Suppressor macrophage treated with lipopolysaccharide for 4 hours (primary cell): Measurements from ENCODE around the gene PCDHGA10.
A peak's percentile ranks its signal among the peaks of the same experiment; 100 is the strongest.
"Not testable (repeated sequence)": the region's sequence is repeated elsewhere in the genome, so short reads cannot be mapped to it uniquely, and the experiment has no call there.

Experiments used
- DNase-seq: peaks from one replicate; pipeline ENCODE4 v3.0.0-alpha.2; 2020

The PCDHGA10 gene

GRCh38 chr5:141427783-141428426, 15.1 kb downstream of the PCDHGA10 start:
- no peak for DNase-seq

GRCh38 chr5:141430332-141431113, 17.7 kb downstream of the PCDHGA10 start, which contains the start of gene PCDHGA12:
TSS of gene PCDHGA12 (plus strand) at chr5:141430507. CDS start at chr5:141430760, 253 bp downstream.
- DNase-seq, result peak; percentile 85

DNA sequence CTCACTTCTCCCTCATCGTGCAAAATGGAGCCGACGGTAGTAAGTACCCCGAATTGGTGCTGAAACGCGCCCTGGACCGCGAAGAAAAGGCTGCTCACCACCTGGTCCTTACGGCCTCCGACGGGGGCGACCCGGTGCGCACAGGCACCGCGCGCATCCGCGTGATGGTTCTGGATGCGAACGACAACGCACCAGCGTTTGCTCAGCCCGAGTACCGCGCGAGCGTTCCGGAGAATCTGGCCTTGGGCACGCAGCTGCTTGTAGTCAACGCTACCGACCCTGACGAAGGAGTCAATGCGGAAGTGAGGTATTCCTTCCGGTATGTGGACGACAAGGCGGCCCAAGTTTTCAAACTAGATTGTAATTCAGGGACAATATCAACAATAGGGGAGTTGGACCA, 18.5 kb downstream of the PCDHGA10 start:
- DNase-seq, result peak; percentile 29

DNA sequence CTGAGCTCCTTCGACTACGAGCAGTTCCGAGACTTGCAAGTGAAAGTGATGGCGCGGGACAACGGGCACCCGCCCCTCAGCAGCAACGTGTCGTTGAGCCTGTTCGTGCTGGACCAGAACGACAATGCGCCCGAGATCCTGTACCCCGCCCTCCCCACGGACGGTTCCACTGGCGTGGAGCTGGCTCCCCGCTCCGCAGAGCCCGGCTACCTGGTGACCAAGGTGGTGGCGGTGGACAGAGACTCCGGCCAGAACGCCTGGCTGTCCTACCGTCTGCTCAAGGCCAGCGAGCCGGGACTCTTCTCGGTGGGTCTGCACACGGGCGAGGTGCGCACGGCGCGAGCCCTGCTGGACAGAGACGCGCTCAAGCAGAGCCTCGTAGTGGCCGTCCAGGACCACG, 19.5 kb downstream of the PCDHGA10 start:
- DNase-seq, result not testable (repeated sequence)

DNA sequence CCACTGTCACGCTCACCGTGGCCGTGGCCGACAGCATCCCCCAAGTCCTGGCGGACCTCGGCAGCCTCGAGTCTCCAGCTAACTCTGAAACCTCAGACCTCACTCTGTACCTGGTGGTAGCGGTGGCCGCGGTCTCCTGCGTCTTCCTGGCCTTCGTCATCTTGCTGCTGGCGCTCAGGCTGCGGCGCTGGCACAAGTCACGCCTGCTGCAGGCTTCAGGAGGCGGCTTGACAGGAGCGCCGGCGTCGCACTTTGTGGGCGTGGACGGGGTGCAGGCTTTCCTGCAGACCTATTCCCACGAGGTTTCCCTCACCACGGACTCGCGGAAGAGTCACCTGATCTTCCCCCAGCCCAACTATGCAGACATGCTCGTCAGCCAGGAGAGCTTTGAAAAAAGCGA, 19.9 kb downstream of the PCDHGA10 start:
- DNase-seq, result not testable (repeated sequence)

DNA sequence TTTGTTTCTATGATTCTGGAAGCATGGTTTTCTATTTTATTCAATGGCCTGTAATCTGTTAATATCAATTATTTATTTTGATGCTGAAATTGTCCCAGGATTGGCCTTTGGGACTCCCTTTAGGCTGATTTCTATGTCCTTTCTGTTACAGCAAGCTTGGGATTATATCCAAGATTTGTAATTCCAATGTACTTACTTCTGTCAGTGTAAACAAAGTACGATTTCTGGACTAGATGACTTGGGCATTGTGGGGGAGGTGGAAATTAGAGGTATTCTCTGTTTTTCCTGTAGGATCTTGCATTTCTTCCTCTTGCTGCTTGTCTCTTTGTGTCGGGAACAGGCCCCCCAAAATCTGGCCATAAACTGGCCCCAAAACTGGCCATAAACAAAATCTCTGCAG, 21.2 kb downstream of the PCDHGA10 start:
- DNase-seq, result no peak

DNA sequence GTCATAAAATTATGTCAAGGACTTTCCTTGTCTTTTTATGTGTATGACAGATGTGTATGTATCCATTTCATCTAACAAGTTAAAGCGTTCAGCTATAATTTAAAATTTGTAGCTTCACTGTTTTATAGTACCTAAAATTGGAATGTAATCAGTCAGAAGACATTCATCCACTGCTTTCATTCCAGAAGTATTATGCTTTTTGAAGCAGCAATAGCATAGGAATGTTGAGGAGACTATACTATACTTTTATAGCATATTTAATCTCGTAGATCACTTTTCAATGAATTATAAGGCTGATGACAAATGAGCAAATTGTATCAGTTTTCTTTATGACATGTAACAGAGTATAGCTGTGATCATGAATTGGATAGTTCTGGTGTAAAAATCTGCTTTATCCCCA, 24.4 kb downstream of the PCDHGA10 start:
- no peak for DNase-seq

DNA sequence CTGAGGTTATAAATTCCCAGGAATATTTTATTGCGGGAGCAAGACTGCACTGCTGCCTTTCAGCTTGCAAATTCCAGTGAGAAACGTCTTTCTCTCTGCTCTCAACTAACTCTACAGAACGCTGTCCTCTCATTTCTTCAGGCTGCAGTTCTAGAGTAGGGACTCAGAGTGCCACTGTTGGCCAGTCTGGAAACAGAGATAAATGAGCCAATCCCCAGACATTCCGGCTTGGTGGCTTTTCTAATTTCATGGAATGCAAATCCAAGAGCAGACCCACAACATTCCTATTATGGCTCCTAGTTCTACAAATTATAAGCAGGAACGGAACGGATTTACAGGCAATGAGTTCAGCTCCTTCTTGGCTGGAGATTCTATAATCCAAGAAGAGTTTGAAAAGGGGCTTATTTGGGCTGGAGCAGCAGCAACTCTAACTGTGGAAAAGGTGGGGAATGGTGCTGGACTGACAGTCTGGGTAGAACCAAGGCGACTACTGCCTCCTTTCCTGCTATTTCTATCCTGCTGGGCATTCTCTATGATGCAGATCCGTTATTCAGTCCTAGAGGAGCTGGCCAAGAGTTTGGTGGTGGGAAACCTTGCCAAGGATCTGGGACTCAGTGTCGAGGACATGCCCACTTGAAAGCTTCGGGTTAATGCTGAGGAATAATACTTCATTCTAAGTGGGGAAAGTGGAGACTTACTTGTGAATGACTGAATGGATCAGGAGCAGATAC, 26.8 kb downstream of the PCDHGA10 start:
- DNase-seq, result no peak

- no peak for DNase-seq
Observed at GRCh38 chr5:141440341-141440740, 27.6 kb downstream of the PCDHGA10 start.

GRCh38 chr5:141441571-141442170, 28.9 kb downstream of the PCDHGA10 start:
- DNase-seq, result no peak

GRCh38 chr5:141465351-141465750, 52.6 kb downstream of the PCDHGA10 start:
- no peak for DNase-seq
